Mesenchymal stem cell (in vitro differentiated cells and primary cell): ENCODE measurements around the gene PLA2G3.

Experiments
- DNase-seq: peaks from one replicate; pipeline ENCODE4 v3.0.0-alpha.2; 2013
- H2AFZ ChIP-seq: one replicate; pipeline ENCODE4 v1.6.1; 2013; ENCODE audit warnings: low read depth, mild to moderate bottlenecking, control low read depth, inconsistent platforms, low read length, moderate library complexity
- H2AK5ac ChIP-seq: 2 replicates; pipeline ENCODE4 v1.6.1; 2013; ENCODE audit warnings: low read length, moderate library complexity, mild to moderate bottlenecking, inconsistent platforms; ENCODE audit not compliant: severe bottlenecking
- H2BK120ac ChIP-seq: one replicate; pipeline ENCODE4 v1.6.1; 2013; ENCODE audit warnings: low read depth, mild to moderate bottlenecking, inconsistent platforms, low read length, moderate library complexity
- H2BK12ac ChIP-seq, 2 experiments: one replicate each; pipeline ENCODE4 v1.6.1; 2013; ENCODE audit warnings: inconsistent platforms in 2 of 2, low read length in 2 of 2, mild to moderate bottlenecking in 2 of 2, moderate library complexity in 2 of 2, control low read depth in 1 of 2
- H2BK15ac ChIP-seq: one replicate; pipeline ENCODE4 v1.6.1; 2013; ENCODE audit warnings: mild to moderate bottlenecking, low read depth, inconsistent platforms; ENCODE audit not compliant: poor library complexity, severe bottlenecking
- H2BK5ac ChIP-seq: 2 replicates; pipeline ENCODE4 v1.6.1; 2013; ENCODE audit warnings: low read depth, mild to moderate bottlenecking, low read length, control low read depth, inconsistent platforms; ENCODE audit not compliant: poor library complexity, severe bottlenecking
- H3K14ac ChIP-seq, 2 experiments: one replicate each; pipeline ENCODE4 v1.6.1; 2013; ENCODE audit warnings: inconsistent platforms in 2 of 2, low read length in 2 of 2, control low read depth in 1 of 2, mild to moderate bottlenecking in 1 of 2, moderate library complexity in 1 of 2
- H3K18ac ChIP-seq, 2 experiments: one replicate each; pipeline ENCODE4 v1.6.1; 2013; ENCODE audit warnings: inconsistent platforms in 2 of 2, low read length in 2 of 2, control low read depth in 1 of 2, low read depth in 1 of 2, mild to moderate bottlenecking in 1 of 2
- H3K23ac ChIP-seq, 2 experiments: one replicate each; pipeline ENCODE4 v1.6.1; 2013; ENCODE audit warnings: inconsistent platforms in 2 of 2, low read length in 2 of 2, mild to moderate bottlenecking in 2 of 2, moderate library complexity in 2 of 2, control low read depth in 1 of 2
- H3K27ac ChIP-seq: 2 replicates; pipeline ENCODE4 v1.5.1; 2013; ENCODE audit warnings: mild to moderate bottlenecking, moderate library complexity, low read length, control low read depth, inconsistent platforms; ENCODE audit not compliant: poor library complexity, severe bottlenecking
- H3K27me3 ChIP-seq, 2 experiments: 2 replicates each; pipeline versions ENCODE4 v1.6.1 to v1.7.0; 2013; ENCODE audit warnings: low read length in 2 of 2, mild to moderate bottlenecking in 2 of 2, moderate library complexity in 2 of 2, control low read depth in 1 of 2, inconsistent platforms in 1 of 2; ENCODE audit not compliant: control insufficient read depth in 1 of 2, insufficient read depth in 1 of 2
- H3K36me3 ChIP-seq, 2 experiments: 2 replicates each; pipeline versions ENCODE4 v1.6.1 to v1.7.0; 2013; ENCODE audit warnings: low read length in 2 of 2, control low read depth in 1 of 2, inconsistent platforms in 1 of 2, low read depth in 1 of 2, mild to moderate bottlenecking in 1 of 2; ENCODE audit not compliant: insufficient read depth in 2 of 2, control insufficient read depth in 1 of 2
- H3K4ac ChIP-seq, 2 experiments: one replicate each; pipeline ENCODE4 v1.6.1; 2013; ENCODE audit warnings: inconsistent platforms in 2 of 2, low read length in 2 of 2, mild to moderate bottlenecking in 2 of 2, moderate library complexity in 2 of 2, control low read depth in 1 of 2, low read depth in 1 of 2
- H3K4me1 ChIP-seq: 2 replicates; pipeline ENCODE4 v1.6.1; 2013; ENCODE audit warnings: low read depth, low read length, control low read depth; ENCODE audit not compliant: control insufficient read depth, insufficient read depth
- H3K4me2 ChIP-seq: 2 replicates; pipeline ENCODE4 v1.6.1; 2013; ENCODE audit warnings: low read length, mild to moderate bottlenecking, inconsistent platforms; ENCODE audit not compliant: poor library complexity, severe bottlenecking
- H3K4me3 ChIP-seq, 2 experiments: 2 replicates each; pipeline versions ENCODE4 v1.5.1 to v1.7.0; 2013; ENCODE audit warnings: low read length in 2 of 2, mild to moderate bottlenecking in 2 of 2, control low read depth in 1 of 2, low read depth in 1 of 2; ENCODE audit not compliant: insufficient read depth in 1 of 2
- H3K79me1 ChIP-seq: replicated peaks from 2 replicates; pipeline ENCODE4 v1.6.1; 2013; ENCODE audit warnings: mild to moderate bottlenecking, control low read depth, low read length, inconsistent platforms; ENCODE audit not compliant: poor library complexity, severe bottlenecking
- H3K9ac ChIP-seq: 2 replicates; pipeline ENCODE4 v1.7.0; 2013; ENCODE audit warnings: mild to moderate bottlenecking, low read length, moderate library complexity
- H3K9me3 ChIP-seq: 2 replicates; pipeline ENCODE4 v1.7.0; 2013; ENCODE audit warnings: mild to moderate bottlenecking, low read length; ENCODE audit not compliant: control insufficient read depth
- H4K8ac ChIP-seq: one replicate; pipeline ENCODE4 v1.6.1; 2013; ENCODE audit warnings: inconsistent platforms, mild to moderate bottlenecking, low read length, moderate library complexity
- H4K91ac ChIP-seq: one replicate; pipeline ENCODE4 v1.6.1; 2013; ENCODE audit warnings: mild to moderate bottlenecking, low read length, inconsistent platforms
- WGBS: methylation state at CpG from one replicate; pipeline ENCODE4 v1.1.7; 2013; ENCODE audit warnings: mixed read lengths; 5-methylcytosine and 5-hydroxymethylcytosine counted together

The PLA2G3 gene

GRCh38 chr22:31090217-31091085 lies 49.9 kb downstream of the PLA2G3 start:
- H2BK15ac ChIP-seq: no peak overlapping the region
- H2AK5ac ChIP-seq: no peak overlapping the region
- H3K23ac ChIP-seq: no peak overlapping the region
- WGBS: 93% methylated on average over 14 of the region's 15 CpGs
- H3K9ac ChIP-seq: no peak overlapping the region
- no peak overlapping the region for H3K18ac ChIP-seq
- H3K4ac ChIP-seq: no peak overlapping the region
- H4K91ac ChIP-seq: peak overlapping the region; percentile 46
- H2BK5ac ChIP-seq: no peak overlapping the region
- no peak overlapping the region for H2BK120ac ChIP-seq
- DNase-seq: no peak
- H3K14ac ChIP-seq: no peak overlapping the region
- no peak overlapping the region for H3K4me3 ChIP-seq
- no peak overlapping the region for H4K8ac ChIP-seq
- no peaks in the 10 kb centered on the region for H3K27me3 ChIP-seq
- peaks cover 29% of the 10 kb centered on the region for H3K4me1 ChIP-seq
- no peaks in the 10 kb centered on the region for H3K9me3 ChIP-seq
- H3K4me2 ChIP-seq: no peak overlapping the region
- peaks cover 90 to 98% of the 10 kb centered on the region in 2 experiments for H3K36me3 ChIP-seq
- H3K79me1 ChIP-seq: peaks cover 60% of the 10 kb centered on the region
- H2BK12ac ChIP-seq: no peak overlapping the region
- no peak overlapping the region for H2AFZ ChIP-seq
- H3K27ac ChIP-seq: no peak overlapping the region

- Histone ChIP-seq H3K4me2 (no peak overlapping the region), H3K14ac (no peak overlapping the region), H2BK15ac (no peak overlapping the region), H3K36me3 (peaks cover 79 to 90% of the 10 kb centered on the region in 2 experiments), H3K4me1 (peaks cover 32% of the 10 kb centered on the region), H4K8ac (no peak overlapping the region), H3K4me3 (no peak overlapping the region), H2BK12ac (no peak overlapping the region), H3K79me1 (peaks cover 55% of the 10 kb centered on the region), H3K9me3 (no peaks in the 10 kb centered on the region), H3K27ac (no peak overlapping the region), H2BK5ac (no peak overlapping the region), H4K91ac (peak overlapping the region; percentile 52), H3K18ac (no peak overlapping the region), H2BK120ac (no peak overlapping the region), H3K9ac (no peak overlapping the region), H3K27me3 (no peaks in the 10 kb centered on the region), H3K23ac (no peak overlapping the region), H3K4ac (no peak overlapping the region), H2AK5ac (no peak overlapping the region), H2AFZ (no peak overlapping the region)
- DNase-seq: peak; percentile 59
- WGBS: 77% methylated on average over 9 of the region's 9 CpGs
These were observed 50.9 kb downstream of the PLA2G3 start for GRCh38 chr22:31089160-31090100.

GRCh38 chr22:31088233-31088986 lies 51.9 kb downstream of the PLA2G3 start:
- Histone ChIP-seq H3K79me1 (peaks cover 48% of the 10 kb centered on the region), H4K91ac (peak overlapping the region; percentile 43), H3K23ac (no peak overlapping the region), H3K18ac (no peak overlapping the region), H2BK12ac (no peak overlapping the region), H3K9ac (no peak overlapping the region), H3K9me3 (no peaks in the 10 kb centered on the region), H3K27me3 (no peaks in the 10 kb centered on the region), H2BK5ac (no peak overlapping the region), H3K36me3 (peaks cover 73 to 84% of the 10 kb centered on the region in 2 experiments), H2AK5ac (no peak overlapping the region), H2AFZ (no peak overlapping the region), H3K14ac (no peak overlapping the region), H3K4me1 (peaks cover 42% of the 10 kb centered on the region), H4K8ac (no peak overlapping the region), H3K4ac (no peak overlapping the region), H3K27ac (no peak overlapping the region), H3K4me2 (no peak overlapping the region), H2BK120ac (no peak overlapping the region), H2BK15ac (no peak overlapping the region), H3K4me3 (no peak overlapping the region)
- DNase-seq: no peak
- WGBS: 96% methylated on average over 23 of the region's 26 CpGs
